Measurements from ENCODE around the gene OR4C12.
"Not testable (repeated sequence)": the region's sequence is repeated elsewhere in the genome, so short reads cannot be mapped to it uniquely, and the experiment has no call there.

The OR4C12 gene

GRCh38 chr11:49982435-49982834, at the start of gene OR4C12:
Gene OR4C12 (minus strand): TSS chr11:49982535. CDS start chr11:49982501, 34 bp downstream.
- not testable (repeated sequence) for DNase-seq

DNA sequence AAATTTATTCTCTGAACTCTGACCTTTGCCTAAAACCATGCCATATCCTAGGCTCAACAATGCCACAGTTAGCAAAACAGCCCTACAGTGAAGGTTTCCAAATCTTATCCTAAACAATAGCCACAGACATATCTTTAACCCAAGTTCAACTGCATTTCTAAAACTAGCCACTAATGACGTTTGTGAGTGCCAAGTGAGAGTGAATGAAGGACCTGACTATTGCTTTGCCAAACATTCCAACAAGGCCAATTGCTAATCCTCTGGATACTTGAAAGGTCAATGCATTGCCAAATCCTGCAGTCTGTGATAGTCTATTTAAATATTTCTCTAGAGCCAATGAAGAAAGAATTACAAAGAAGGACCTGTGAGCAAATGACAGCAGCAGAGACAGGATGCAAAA, 47.9 kb upstream of the OR4C12 start:
- no peak for DNase-seq

- DNase-seq = peak; percentile 85 to 93
Observed at GRCh38 chr11:49995565-49995964, 13.2 kb upstream of the OR4C12 start.

- not testable (repeated sequence) for DNase-seq
Observed at GRCh38 chr11:49973439-49973838, 8.9 kb downstream of the OR4C12 start.

DNA sequence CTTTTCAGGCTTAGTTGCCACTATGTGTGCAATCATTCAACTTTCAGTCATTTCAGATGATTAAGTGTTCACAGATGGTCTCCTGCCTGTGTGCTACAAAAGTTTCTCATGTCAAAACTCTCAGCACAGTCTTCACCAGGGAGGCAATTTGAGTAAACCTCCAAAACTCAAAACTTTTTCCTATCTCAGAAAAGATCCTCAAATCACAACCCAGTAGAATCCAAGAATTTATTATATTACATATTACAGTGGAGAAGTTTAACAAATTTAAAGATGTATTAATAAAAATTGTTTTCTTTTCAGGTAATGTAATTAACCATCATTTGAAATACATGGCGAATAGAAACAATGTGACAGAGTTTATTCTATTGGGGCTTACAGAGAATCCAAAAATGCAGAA, 30.2 kb downstream of the OR4C12 start, which contains the start of gene OR4C13:
TSS of gene OR4C13 (plus strand) at position 301 of the 400 bp plus-strand sequence. CDS start at position 333, 32 bp downstream.
- no peak for DNase-seq

DNA sequence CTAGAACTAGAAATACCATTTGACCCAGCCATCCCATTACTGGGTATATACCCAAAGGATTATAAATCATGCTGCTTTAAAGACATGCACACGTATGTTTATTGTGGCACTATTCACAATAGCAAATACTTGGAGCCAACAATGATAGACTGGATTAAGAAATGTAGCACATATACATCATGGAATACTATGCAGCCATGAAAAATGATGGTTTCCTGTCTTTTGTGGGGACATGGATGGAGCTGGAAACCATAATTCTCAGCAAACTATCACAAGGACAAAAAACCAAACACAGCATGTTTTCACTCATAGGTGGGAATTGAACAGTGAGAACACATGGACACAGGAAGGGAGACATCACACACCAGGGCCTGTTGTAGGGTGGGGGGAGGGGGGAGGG, 33.6 kb downstream of the OR4C12 start:
- DNase-seq = not testable (repeated sequence)

Measured in NCI-H446 (cell line).